Measurements from ENCODE around the gene MYO1D.

GRCh38 chr17:32774695-32775084 is 102.2 kb downstream of the MYO1D start:
- TF ChIP-seq MAX (IDR thresholded peaks at IDR 0.05) (no peak), FOXM1 (IDR thresholded peaks at IDR 0.05; ENCODE audit: borderline replicate concordance, low read depth) (no peak), REST (IDR thresholded peaks at IDR 0.05; ENCODE audit: low read depth) (no peak), CEBPB (IDR thresholded peaks at IDR 0.05) (no peak), TAF1 (IDR thresholded peaks at IDR 0.05; ENCODE audit: low read depth) (no peak), RAD21 (IDR thresholded peaks at IDR 0.05; ENCODE audit: low read depth) (no peak), EP300 (IDR thresholded peaks at IDR 0.05; ENCODE audit: borderline replicate concordance) (no peak), TEAD4 (IDR thresholded peaks at IDR 0.05) (no peak), USF1 (IDR thresholded peaks at IDR 0.05) (no peak), YY1 (IDR thresholded peaks at IDR 0.05; ENCODE audit: low read depth) (no peak)

Data from Ishikawa (cell line).